Measurements from ENCODE around the gene CST11. TPM values are rescaled to one million over a fixed set of nuclear protein-coding genes. Genes with fewer than 3 reads are reported as not detected.

CST11 gene
- total and polyA plus RNA-seq, 10 of the 15 experiments (the other 5 are each of a cell fraction or from before 2014, with no cell fraction given): 0.33 TPM; not detected in 9

- in situ Hi-C loops (cut with MboI) (loop anchor here (10.0 kb wide), 1 partner anchor 59 kb away; no protein-coding TSS in a partner anchor), intact Hi-C loops (cut with micrococcal nuclease; ENCODE audit: unreplicated experiment) (no loop called here)
- FAIRE-seq (no peak), DNase-seq (ENCODE audit: low read depth, low spot score) (no peak), ATAC-seq (no peak)
- BruUV-seq (replicated peaks): no TSS peak
- ChIA-PET CTCF (interaction anchor here (0.9 to 9.4 kb wide), 3 partner anchors 41 to 66 kb away, joined by 3 to 56 read pairs (median 4); partner anchors contain the start of gene NXT1), SMC1A (ENCODE audit: uncharacterized antibody, unreplicated experiment) (interaction anchor here (0.7 to 1.8 kb wide), 6 partner anchors 8 to 56 kb away, joined by 3 to 6 read pairs (median 3); no protein-coding TSS in a partner anchor), RAD21 (ENCODE audit: unreplicated experiment) (no interaction called here), POLR2A (no interaction called here)
- Histone ChIP-seq H3K27me3 (replicated peaks in 1 of 2; ENCODE audit: control insufficient read depth in 2 of 2, insufficient read depth in 2 of 2, low read length in 1 of 2) (no peaks in the 10 kb centered on the region), H2AFZ (ENCODE audit: control insufficient read depth, low read depth, low read length) (no peak overlapping the region), H3K27ac (ENCODE audit: control insufficient read depth, insufficient read depth) (no peak overlapping the region), H3K4me3 (no peak overlapping the region; the same call in 1 of the 2 replicates), H3K79me2 (ENCODE audit: control insufficient read depth, insufficient read depth, low read length) (peaks cover 70% of the 10 kb centered on the region), H3K4me2 (ENCODE audit: control insufficient read depth, insufficient read depth) (no peak overlapping the region), H3K9ac (ENCODE audit: control insufficient read depth, insufficient read depth, low read length) (no peak overlapping the region), H3K9me3 (replicated peaks; ENCODE audit: control insufficient read depth, insufficient read depth, low read length) (no peaks in the 10 kb centered on the region), H4K20me1 (ENCODE audit: control insufficient read depth, insufficient read depth) (no peaks in the 10 kb centered on the region), H3K4me1 (ENCODE audit: control insufficient read depth, insufficient read depth, low read length) (peaks cover 11% of the 10 kb centered on the region), H3K36me3 (ENCODE audit: control insufficient read depth in 2 of 2, insufficient read depth in 2 of 2, low read length in 1 of 2) (no peaks in the 10 kb centered on the region)
- 87% methylated on average over 5 of the region's 5 CpGs for WGBS (ENCODE audit: insufficient coverage, insufficient replicate concordance, low lambda C conversion rate, missing lambda C conversion rate)
- no peak for TF ChIP-seq EZH2 (IDR thresholded peaks at IDR 0.05; ENCODE audit: borderline replicate concordance, control insufficient read depth, low read depth, low read length)
- no peak for TF ChIP-seq IKZF2 (IDR thresholded peaks at IDR 0.05)
- TF ChIP-seq BHLHE40 (IDR thresholded peaks at IDR 0.05; ENCODE audit: borderline replicate concordance in 1 of 2, low read depth in 2 of 2, low read length in 1 of 2): no peak
- TF ChIP-seq SREBF2 (IDR thresholded peaks at IDR 0.05; ENCODE audit: low read length): no peak
- TF ChIP-seq ELK1 (IDR thresholded peaks at IDR 0.05; ENCODE audit: low read depth, low read length): no peak
- no peak for TF ChIP-seq ZNF687 (IDR thresholded peaks at IDR 0.05)
- TF ChIP-seq IRF3 (IDR thresholded peaks at IDR 0.05): no peak
- TF ChIP-seq BACH1 (IDR thresholded peaks at IDR 0.05; ENCODE audit: borderline replicate concordance): no peak
- TF ChIP-seq RAD21 (IDR thresholded peaks at IDR 0.05; ENCODE audit: insufficient read depth, low read depth, low read length): no peak
- no peak for TF ChIP-seq KAT2A (conservative IDR thresholded peaks at IDR 0.05; ENCODE audit: control insufficient read depth, low read depth, low read length)
- TF ChIP-seq GABPA (IDR thresholded peaks at IDR 0.05; ENCODE audit: low read depth): no peak
- TF ChIP-seq CEBPZ (IDR thresholded peaks at IDR 0.05; ENCODE audit: low read depth, low read length): no peak
- TF ChIP-seq ZSCAN29 (IDR thresholded peaks at IDR 0.05): no peak
- no peak for TF ChIP-seq FOXK2 (IDR thresholded peaks at IDR 0.05)
Observed at GRCh38 chr20:23415555-23415954, 37.1 kb downstream of the CST11 start.
